T-cell (primary cell): ENCODE measurements around the gene TAF8. TPM values are rescaled to one million over a fixed set of nuclear protein-coding genes. Genes with fewer than 3 reads are reported as not detected.

Source experiments
- ATAC-seq, 4 experiments: fragments of 200-7000 bp in 3 of 4; fragments of 150-1000 bp in 1 of 4; cut with Tn5 transposase; replicated peaks in 1 of 4; 1 replicate in 3 of 4; 2 replicates in 1 of 4; pipeline ENCODE4 v1.10.0; 2021; ENCODE audit warnings: moderate library complexity in 3 of 4, mild to moderate bottlenecking in 2 of 4, moderate number of reproducible peaks in 1 of 4
- CTCF ChIA-PET, 2 donors: fragments of 300-600 bp; sonication (Branson Sonifier 250); formaldehyde crosslinking; loops; one replicate each; lab custom pipeline; 2022; ENCODE audit warnings: antibody characterized with exemption in 2 of 2; lab: Charles Lee
- POLR2A ChIA-PET, 2 donors: fragments of 300-600 bp; sonication (Branson Sonifier 250); formaldehyde crosslinking; loops; one replicate each; lab custom pipeline; 2022; ENCODE audit warnings: antibody characterized with exemption in 2 of 2; lab: Charles Lee
- DNase-seq, 35 experiments: peaks; one replicate each; pipeline versions ENCODE4 v3.0.0 to v3.0.0-alpha.2; 2013 to 2023
- H3K27ac ChIP-seq: one replicate; pipeline ENCODE4 v1.5.1; 2013; ENCODE audit warnings: low read length
- H3K27me3 ChIP-seq, 2 experiments: replicated peaks in 1 of 2; 1 replicate in 1 of 2; 2 replicates in 1 of 2; pipeline versions ENCODE4 v1.6.1 to v1.7.0; 2013; ENCODE audit warnings: low read length in 1 of 2, mixed read lengths in 1 of 2; ENCODE audit not compliant: control insufficient read depth in 2 of 2, insufficient read depth in 2 of 2; ENCODE audit errors: extremely low read depth in 1 of 2
- H3K36me3 ChIP-seq, 2 donors: 1 replicate in 1 of 2; 2 replicates in 1 of 2; pipeline versions ENCODE4 v1.6.1 to v1.7.0; 2013; ENCODE audit warnings: low read length in 1 of 2; ENCODE audit not compliant: control insufficient read depth in 2 of 2, insufficient read depth in 1 of 2; ENCODE audit errors: extremely low read depth in 1 of 2
- H3K4me1 ChIP-seq, 2 experiments: 1 replicate in 1 of 2; 2 replicates in 1 of 2; pipeline versions ENCODE4 v1.6.1 to v1.7.0; 2013; ENCODE audit warnings: low read length in 2 of 2, mixed read lengths in 1 of 2; ENCODE audit not compliant: insufficient read depth in 2 of 2, control insufficient read depth in 1 of 2; ENCODE audit errors: extremely low read depth in 1 of 2
- H3K4me3 ChIP-seq, 2 donors: 1 replicate in 1 of 2; 2 replicates in 1 of 2; pipeline versions ENCODE4 v1.5.1 to v1.7.0; 2013; ENCODE audit warnings: mild to moderate bottlenecking in 2 of 2, low read length in 1 of 2, moderate library complexity in 1 of 2; ENCODE audit not compliant: control insufficient read depth in 1 of 2; ENCODE audit errors: extremely low read depth in 1 of 2
- H3K9me3 ChIP-seq: 2 replicates; pipeline ENCODE4 v1.7.0; 2013
- H3K27ac Mint-ChIP-seq, 2 donors: one replicate each; pipeline ENCODE4 v1.8.0; 2020 to 2021; ENCODE audit warnings: mild to moderate bottlenecking in 2 of 2, mixed read lengths in 2 of 2
- H3K27me3 Mint-ChIP-seq, 2 donors: one replicate each; pipeline ENCODE4 v1.8.0; 2021 to 2022; ENCODE audit warnings: mixed read lengths in 2 of 2
- H3K36me3 Mint-ChIP-seq: one replicate; pipeline ENCODE4 v1.8.0; 2021; ENCODE audit warnings: mixed read lengths
- H3K4me1 Mint-ChIP-seq, 3 donors: one replicate each; pipeline ENCODE4 v1.8.0; 2020 to 2022; ENCODE audit warnings: mixed read lengths in 3 of 3, mild to moderate bottlenecking in 1 of 3
- H3K4me3 Mint-ChIP-seq, 3 donors: one replicate each; pipeline ENCODE4 v1.8.0; 2020 to 2022; ENCODE audit warnings: mild to moderate bottlenecking in 3 of 3, mixed read lengths in 3 of 3, moderate library complexity in 3 of 3
- H3K9me3 Mint-ChIP-seq, 3 donors: one replicate each; pipeline ENCODE4 v1.8.0; 2020 to 2022; ENCODE audit warnings: mixed read lengths in 3 of 3
- WGBS: methylation state at CpG from one replicate; pipeline ENCODE4 v1.1.5; 2013; ENCODE audit warnings: missing lambda C conversion rate; ENCODE audit not compliant: insufficient coverage; 5-methylcytosine and 5-hydroxymethylcytosine counted together
- total RNA-seq, 35 experiments: library from RNA in 6 of 35; stranded (reverse) in 6 of 35; fragments of 120-200 nt in 1 of 35; gene quantifications; one replicate each; pipeline versions ENCODE4 v1.2.1 to v1.2.4 and lab custom pipeline; 2013 to 2026

The TAF8 gene
- total RNA-seq, 5 donors from 2014 or later (not counting 1 experiment from before 2014, with no cell fraction given) = 46.0 to 55.5 (median 47.6) TPM

- Histone ChIP-seq H3K4me3 (no peak overlapping the region), H3K27ac (peak overlapping the region; percentile 27), H3K36me3 (peaks cover 14 to 57% of the 10 kb centered on the region in 2 donors), H3K9me3 (no peaks in the 10 kb centered on the region), H3K27me3 (no peaks in the 10 kb centered on the region), H3K4me1 (peaks cover 64 to 100% of the 10 kb centered on the region in 2 experiments)
- POLR2A ChIA-PET = no interaction called here
- no peaks in the 10 kb centered on the region for H3K9me3 Mint-ChIP-seq
- H3K27me3 Mint-ChIP-seq = no peaks in the 10 kb centered on the region
- peaks cover 96 to 100% (median 98%) of the 10 kb centered on the region in 3 donors for H3K4me1 Mint-ChIP-seq
- H3K4me3 Mint-ChIP-seq = peak overlapping the region in 2 of 3 donors; percentile 1 to 81
- peaks cover 40% of the 10 kb centered on the region for H3K36me3 Mint-ChIP-seq
- DNase-seq (no peak), ATAC-seq (no peak)
- CTCF ChIA-PET = interaction anchor here in 1 of 2 donors (0.9 to 1.1 kb wide), 2 partner anchors 14 to 105 kb away, joined by 3 to 6 read pairs; partner anchors contain the start of gene MED20
- peak overlapping the region; percentile 94 for H3K27ac Mint-ChIP-seq
- 89% methylated on average over 4 of the region's 7 CpGs for WGBS
Measured at GRCh38 chr6:42025845-42026243, 24.5 kb upstream of the TAF8 start.

- DNase-seq = no peak
- H3K4me1 Mint-ChIP-seq = peaks cover 96 to 100% (median 98%) of the 10 kb centered on the region in 3 donors
- peaks cover 64 to 99% of the 10 kb centered on the region in 2 experiments for H3K4me1 ChIP-seq
- H3K27ac ChIP-seq = peak overlapping the region; percentile 27
- H3K4me3 Mint-ChIP-seq = peak overlapping the region in 1 of 3 donors; percentile 81
- no CpG with 5 or more reads among the region's 4 CpGs for WGBS
- no peak overlapping the region for H3K4me3 ChIP-seq
- H3K27ac Mint-ChIP-seq = peak overlapping the region; percentile 94
- no peaks in the 10 kb centered on the region for H3K9me3 Mint-ChIP-seq
- peaks cover 43% of the 10 kb centered on the region for H3K36me3 Mint-ChIP-seq
- H3K27me3 ChIP-seq = no peaks in the 10 kb centered on the region
- CTCF ChIA-PET = no interaction called here
- no peak for ATAC-seq
- peaks cover 14 to 56% of the 10 kb centered on the region in 2 donors for H3K36me3 ChIP-seq
- no peaks in the 10 kb centered on the region for H3K9me3 ChIP-seq
- H3K27me3 Mint-ChIP-seq = no peaks in the 10 kb centered on the region
- POLR2A ChIA-PET = no interaction called here
Measured at GRCh38 chr6:42026540-42026939, 23.8 kb upstream of the TAF8 start.

DNA sequence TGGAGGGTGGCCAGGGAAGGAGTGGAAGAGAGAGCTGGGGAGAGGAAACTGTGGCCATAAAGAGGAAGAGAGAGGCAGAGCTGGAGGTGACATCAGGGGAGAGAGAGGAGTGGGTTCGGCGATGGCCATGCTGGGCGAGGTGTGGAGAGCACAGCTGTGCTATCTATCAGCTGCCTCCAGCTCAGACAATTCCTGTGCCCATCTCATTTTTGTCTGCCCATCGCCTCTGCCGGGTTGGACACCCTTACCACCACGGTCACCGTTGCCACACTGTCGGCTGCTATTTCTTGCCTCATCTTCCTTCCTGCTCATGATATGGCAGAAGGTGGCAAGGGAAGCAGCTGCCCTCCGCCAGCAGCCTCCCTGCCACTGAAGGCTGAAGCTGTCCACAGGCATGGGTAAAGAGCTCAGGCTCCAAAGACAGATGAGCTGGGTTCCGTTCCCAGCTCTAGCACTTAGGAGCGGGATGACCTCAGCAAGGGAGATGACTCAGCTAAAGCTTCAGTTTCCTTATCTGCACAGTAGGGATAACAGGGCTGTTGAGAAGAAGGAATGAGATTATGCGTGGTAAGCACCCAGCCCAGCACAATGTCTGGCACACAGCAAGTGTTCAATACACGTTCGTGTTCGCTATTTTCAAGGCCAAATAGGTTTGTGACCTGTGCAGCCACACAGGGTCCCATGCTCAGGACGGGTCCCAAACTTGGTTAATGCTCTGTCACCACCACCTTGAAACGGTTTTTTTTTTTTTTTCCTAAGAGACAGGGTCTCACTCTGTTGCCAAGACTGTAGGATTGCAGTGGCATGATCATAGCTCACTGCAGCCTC lies 21.9 kb upstream of the TAF8 start:
- Mint-ChIP-seq H3K4me3 (peak overlapping the region; percentile 62 to 81 (median 62)), H3K9me3 (no peaks in the 10 kb centered on the region), H3K4me1 (peaks cover 94 to 99% (median 96%) of the 10 kb centered on the region in 3 donors), H3K27ac (peak overlapping the region; percentile 94), H3K27me3 (no peaks in the 10 kb centered on the region), H3K36me3 (peaks cover 49% of the 10 kb centered on the region)
- H3K27ac ChIP-seq = peak overlapping the region; percentile 57
- peak in 1 of 35 experiments; percentile 35 for DNase-seq
- H3K9me3 ChIP-seq = no peaks in the 10 kb centered on the region
- no peaks in the 10 kb centered on the region for H3K27me3 ChIP-seq
- CTCF ChIA-PET = interaction anchor here in 1 of 2 donors (0.7 to 1.0 kb wide), 3 partner anchors 11 to 519 kb away, joined by 3 to 7 read pairs (median 5); no protein-coding TSS in a partner anchor
- peak in 2 of 4 experiments; percentile 22 to 25 for ATAC-seq
- peaks cover 17 to 63% of the 10 kb centered on the region in 2 donors for H3K36me3 ChIP-seq
- no peak overlapping the region for H3K4me3 ChIP-seq
- POLR2A ChIA-PET = interaction anchor here (0.6 to 1.2 kb wide), 11 partner anchors 11 to 282 kb away, joined by 3 to 10 read pairs (median 4); partner anchors contain the start of gene TOMM6 (in 1 of the 2)
- peaks cover 57 to 97% of the 10 kb centered on the region in 2 experiments for H3K4me1 ChIP-seq
- 41% methylated on average over 16 of the region's 17 CpGs for WGBS

DNA sequence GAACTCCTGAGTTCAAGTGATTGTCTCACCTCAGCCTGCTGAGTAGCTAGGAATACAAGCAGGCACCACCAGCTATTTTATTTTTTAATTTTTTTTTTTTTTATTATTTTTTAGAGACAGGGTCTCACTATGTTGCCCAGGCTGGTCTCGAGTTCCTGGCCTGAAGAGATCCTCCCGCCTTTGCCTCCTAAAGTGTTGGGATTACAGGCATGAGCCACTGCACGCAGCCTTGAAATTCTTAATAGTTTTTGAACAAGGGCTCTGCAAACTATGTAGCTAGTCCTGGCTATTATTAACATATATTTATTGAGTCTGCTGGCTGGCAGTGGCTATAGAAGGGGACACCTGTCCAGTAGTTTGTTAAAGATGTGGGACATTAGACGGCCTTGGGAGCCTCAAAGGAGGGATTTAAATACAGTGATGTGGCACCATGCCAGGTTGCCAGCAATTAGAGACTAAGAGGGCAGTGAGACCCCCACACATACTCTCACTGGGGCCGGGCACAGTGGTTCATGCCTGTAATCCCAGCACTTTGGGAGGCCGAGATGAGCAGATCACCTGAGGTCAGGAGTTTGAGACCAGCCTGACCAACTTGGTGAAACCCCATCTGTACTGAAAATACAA lies 21.1 kb upstream of the TAF8 start:
- POLR2A ChIA-PET = interaction anchor here (0.6 to 1.2 kb wide), 10 partner anchors 11 to 283 kb away, joined by 3 to 10 read pairs (median 5); partner anchors contain the start of gene TOMM6 (in 1 of the 2)
- H3K4me3 Mint-ChIP-seq = peak overlapping the region in 2 of 3 donors; percentile 62 to 81
- WGBS = 86% methylated on average over 1 of the region's 6 CpGs

GRCh38 chr6:42029881-42030280 lies 20.4 kb upstream of the TAF8 start:
- peak overlapping the region in 1 of 2 donors; percentile 10 for H3K4me3 ChIP-seq
- ATAC-seq (no peak), DNase-seq (no peak)
- Mint-ChIP-seq H3K36me3 (peaks cover 48% of the 10 kb centered on the region), H3K4me1 (peaks cover 85 to 91% (median 87%) of the 10 kb centered on the region in 3 donors), H3K27ac (peak overlapping the region; percentile 91 to 95), H3K4me3 (peak overlapping the region; percentile 17 to 81 (median 28)), H3K9me3 (no peaks in the 10 kb centered on the region), H3K27me3 (no peaks in the 10 kb centered on the region)
- H3K27me3 ChIP-seq = no peaks in the 10 kb centered on the region
- ChIA-PET CTCF (no interaction called here), POLR2A (interaction anchor here in 1 of 2 donors (0.7 to 0.9 kb wide), 2 partner anchors 15 to 21 kb away, joined by 7 to 8 read pairs; no protein-coding TSS in a partner anchor)
- no CpG with 5 or more reads among the region's 3 CpGs for WGBS
- H3K27ac ChIP-seq = peak overlapping the region; percentile 61
- peaks cover 52 to 96% of the 10 kb centered on the region in 2 experiments for H3K4me1 ChIP-seq
- no peaks in the 10 kb centered on the region for H3K9me3 ChIP-seq
- peaks cover 17 to 69% of the 10 kb centered on the region in 2 donors for H3K36me3 ChIP-seq

More for the DNA sequence above, 21.1 kb upstream of the TAF8 start:
- Mint-ChIP-seq H3K27me3 (no peaks in the 10 kb centered on the region), H3K4me1 (peaks cover 87 to 94% (median 89%) of the 10 kb centered on the region in 3 donors), H3K27ac (peak overlapping the region; percentile 94 to 95), H3K9me3 (no peaks in the 10 kb centered on the region), H3K36me3 (peaks cover 47% of the 10 kb centered on the region)
- DNase-seq (no peak), ATAC-seq (no peak)
- Histone ChIP-seq H3K4me1 (peaks cover 54 to 96% of the 10 kb centered on the region in 2 experiments), H3K36me3 (peaks cover 17 to 67% of the 10 kb centered on the region in 2 donors), H3K9me3 (no peaks in the 10 kb centered on the region), H3K4me3 (no peak overlapping the region), H3K27me3 (no peaks in the 10 kb centered on the region), H3K27ac (peak overlapping the region; percentile 57)
- CTCF ChIA-PET = interaction anchor here in 1 of 2 donors (0.7 to 1.0 kb wide), 3 partner anchors 10 to 519 kb away, joined by 3 to 7 read pairs (median 5); no protein-coding TSS in a partner anchor
